Loucy (cell line): ENCODE data around the gene NUP62.

ENCODE experiments used
- CTCF ChIP-seq: fragments of 200-600 bp; sonication (generic); conservative IDR thresholded peaks from 2 replicates; pipeline ENCODE4 v1.5.1; 2014; ENCODE audit warnings: mild to moderate bottlenecking, antibody characterized with exemption, low read length
- EZH2phosphoT487 ChIP-seq: fragments of 200-600 bp; IDR thresholded peaks from 2 replicates; pipeline ENCODE4 v1.6.1; 2018; ENCODE audit warnings: antibody characterized with exemption, mild to moderate bottlenecking, moderate library complexity, borderline replicate concordance

GRCh38 chr19:49887665-49888509, 41.4 kb downstream of the NUP62 start:
- no peak for TF ChIP-seq CTCF
- no peak for TF ChIP-seq EZH2phosphoT487
